Heart right ventricle (tissue), 16 donors: ENCODE results near the gene TSC22D1. TPM values are rescaled to one million over a fixed set of nuclear protein-coding genes. Genes with fewer than 3 reads are reported as not detected.

Experiments
- ATAC-seq, 8 donors: fragments of 200-7000 bp; cut with Tn5 transposase; one replicate each; pipeline ENCODE4 v1.9.1; 2020; ENCODE audit warnings: mild to moderate bottlenecking in 8 of 8, moderate library complexity in 8 of 8, moderate number of reproducible peaks in 1 of 8
- DNase-seq, 2 donors: peaks; one replicate each; pipeline ENCODE4 v3.0.0-alpha.2; 2020
- H3K27ac ChIP-seq, 10 donors: fragments of 200-600 bp; sonication (generic) in 2 of 10; one replicate each; pipeline versions ENCODE4 v1.5.0 to v1.8.0; 2020 to 2022; ENCODE audit warnings: mild to moderate bottlenecking in 3 of 10
- H3K27me3 ChIP-seq, 7 donors: fragments of 200-600 bp; one replicate each; pipeline ENCODE4 v1.8.0; 2021 to 2022; ENCODE audit warnings: mild to moderate bottlenecking in 2 of 7
- H3K36me3 ChIP-seq, 9 donors: fragments of 200-600 bp; sonication (generic) in 1 of 9; one replicate each; pipeline versions ENCODE4 v1.5.0 to v1.8.0; 2020 to 2022; ENCODE audit warnings: mild to moderate bottlenecking in 2 of 9
- H3K4me1 ChIP-seq, 9 donors: fragments of 200-600 bp; sonication (generic) in 1 of 9; one replicate each; pipeline versions ENCODE4 v1.5.0 to v1.8.0; 2020 to 2022; ENCODE audit warnings: mild to moderate bottlenecking in 4 of 9
- H3K4me3 ChIP-seq, 10 donors: fragments of 200-600 bp; sonication (generic) in 2 of 10; one replicate each; pipeline versions ENCODE4 v1.5.0 to v1.8.0; 2020 to 2022; ENCODE audit warnings: mild to moderate bottlenecking in 7 of 10, moderate library complexity in 2 of 10
- H3K9me3 ChIP-seq, 11 donors: fragments of 200-600 bp in 10 of 11; sonication (generic) in 2 of 11; one replicate each; pipeline versions ENCODE4 v1.5.0 to v1.8.0; 2013 to 2022; ENCODE audit warnings: mild to moderate bottlenecking in 2 of 11, control low read depth in 1 of 11, moderate library complexity in 1 of 11
- whole genome bisulfite sequencing, 2 donors: extraction: QIAGEN DNeasy Blood & Tissue Kit; methylation state at CpG; one replicate each; pipeline ENCODE4 v1.1.7; 2013; ENCODE audit warnings: inconsistent platforms in 1 of 2; 5-methylcytosine and 5-hydroxymethylcytosine counted together
- intact Hi-C, 10 donors: fragments of 100-400 bp; cut with DNase I; formaldehyde crosslinking; loops; one replicate each; pipeline versions ENCODE4 v1.11.1 to v1.14.2; 2022
- polyA plus RNA-seq, 2 donors: library from polyadenylated mRNA; stranded (reverse); fragments of 200-250 nt; gene quantifications; one replicate each; pipeline ENCODE4 v1.2.3, GENCODE V29; 2013
- total RNA-seq, 10 donors: library from RNA; stranded (reverse); fragmentation: NEBNext Ultra II Directional in 3 of 10; extraction: Animal tissue kit (Norgen Biotek cat#: 25700) in 3 of 10; gene quantifications; one replicate each; pipeline versions ENCODE4 v1.2.1 to v1.2.4, GENCODE V29; 2021 to 2023
- TF ChIP-seq, protein P1 (sequence below), 9 donors: fragments of 200-600 bp; sonication (generic) in 2 of 9; IDR thresholded peaks; one replicate each; pipeline versions ENCODE4 v1.5.0 to v1.8.0; 2021 to 2022; ENCODE audit warnings: antibody characterized with exemption in 9 of 9, mild to moderate bottlenecking in 5 of 9, moderate library complexity in 1 of 9
- donor health status: Arrhythmogenic right ventricular cardiomyopathy.
- donor health status: ischemic (EF 13 %, LVEDD 7.1; RV severe dilation, severe dysfunction).
- donor health status: healthy with polysubstance abuse.
- donor health status: DM: no; HTN: yes; CAD: no.
- donor health status: DM: no; HTN: no; CAD: no.
- donor health status: ischemic (EF 25% LVEDD 6.9; RV normal size, moderate dysfunction).
- donor health status: ischemic (EF 25% LVEDD 5.7; RV mildly dilated, moderate dysfunction).
- donor health status: healthy.
- donor health status: DM: yes; HTN: yes; CAD: no.
- donor health status: Ischemic cardiomyopathy.
- donor health status: ischemic (EF 35%, LVEDD 5.7; RV mildly dilated, moderate dysfunction).
- donor health status: nonischemic (EF 11% LVEDD 7.7; RV severe dilation, severe dysfunction).
- donor health status: DM: yes; HTN: yes; CAD: no.
- donor health status: PGD.
- donor health status: ischemic (EF 29% LVEDD 5.4; RV normal size, mild dysfunction).
- donor health status: nonischemic (EF 23%, LVEDD 6.1; RV moderate dilation, normal function).

TSC22D1 gene
- total and polyA plus RNA-seq, 12 donors = 48.5 to 200 (median 113) TPM

DNA sequence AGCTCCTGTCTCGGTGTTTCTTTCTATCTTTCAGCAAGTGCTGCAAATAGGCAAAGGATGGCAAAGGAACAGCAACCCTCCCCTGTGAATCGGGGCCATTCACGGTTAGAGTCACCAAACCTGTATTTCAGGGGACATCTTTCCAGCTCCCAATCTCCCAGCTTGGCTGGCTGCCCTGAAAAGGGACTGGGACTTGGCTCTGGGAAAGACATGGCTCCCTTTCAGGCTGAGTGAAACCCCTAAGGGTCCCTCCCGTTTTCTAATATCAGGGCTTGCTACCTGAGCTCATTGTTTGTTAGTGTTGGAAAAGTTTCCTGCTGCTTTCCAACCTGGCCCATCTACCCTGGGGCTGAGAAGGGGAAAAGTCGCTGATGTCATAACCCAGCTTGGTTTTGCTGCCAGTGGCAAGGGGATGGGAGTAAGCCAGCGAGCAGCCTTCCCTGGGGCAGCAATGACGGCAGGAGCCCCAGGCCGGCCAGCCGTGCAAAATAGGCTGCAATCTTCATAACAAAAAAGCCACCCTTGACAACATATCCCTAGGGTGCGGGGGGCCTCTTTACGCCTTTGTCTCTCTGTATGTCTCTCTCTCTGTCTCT is 172.6 kb downstream of the TSC22D1 start:
- intact Hi-C loops = no loop called here
- no peaks in the 10 kb centered on the region for H3K36me3 ChIP-seq
- TF ChIP-seq, protein P1, sequence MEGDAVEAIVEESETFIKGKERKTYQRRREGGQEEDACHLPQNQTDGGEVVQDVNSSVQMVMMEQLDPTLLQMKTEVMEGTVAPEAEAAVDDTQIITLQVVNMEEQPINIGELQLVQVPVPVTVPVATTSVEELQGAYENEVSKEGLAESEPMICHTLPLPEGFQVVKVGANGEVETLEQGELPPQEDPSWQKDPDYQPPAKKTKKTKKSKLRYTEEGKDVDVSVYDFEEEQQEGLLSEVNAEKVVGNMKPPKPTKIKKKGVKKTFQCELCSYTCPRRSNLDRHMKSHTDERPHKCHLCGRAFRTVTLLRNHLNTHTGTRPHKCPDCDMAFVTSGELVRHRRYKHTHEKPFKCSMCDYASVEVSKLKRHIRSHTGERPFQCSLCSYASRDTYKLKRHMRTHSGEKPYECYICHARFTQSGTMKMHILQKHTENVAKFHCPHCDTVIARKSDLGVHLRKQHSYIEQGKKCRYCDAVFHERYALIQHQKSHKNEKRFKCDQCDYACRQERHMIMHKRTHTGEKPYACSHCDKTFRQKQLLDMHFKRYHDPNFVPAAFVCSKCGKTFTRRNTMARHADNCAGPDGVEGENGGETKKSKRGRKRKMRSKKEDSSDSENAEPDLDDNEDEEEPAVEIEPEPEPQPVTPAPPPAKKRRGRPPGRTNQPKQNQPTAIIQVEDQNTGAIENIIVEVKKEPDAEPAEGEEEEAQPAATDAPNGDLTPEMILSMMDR (IDR thresholded peaks at IDR 0.05) = no peak
- H3K4me1 ChIP-seq = peaks cover 0 to 8% (median 0%) of the 10 kb centered on the region in 9 donors
- DNase-seq = no peak
- WGBS, 2 donors = 61 to 67% methylated on average over 11 of the region's 11 CpGs
- H3K9me3 ChIP-seq = no peaks in the 10 kb centered on the region
- no peaks in the 10 kb centered on the region for H3K27me3 ChIP-seq
- no peak overlapping the region for H3K27ac ChIP-seq
- H3K4me3 ChIP-seq = no peak overlapping the region
- ATAC-seq = peak in 1 of 8 donors; percentile 12

DNA sequence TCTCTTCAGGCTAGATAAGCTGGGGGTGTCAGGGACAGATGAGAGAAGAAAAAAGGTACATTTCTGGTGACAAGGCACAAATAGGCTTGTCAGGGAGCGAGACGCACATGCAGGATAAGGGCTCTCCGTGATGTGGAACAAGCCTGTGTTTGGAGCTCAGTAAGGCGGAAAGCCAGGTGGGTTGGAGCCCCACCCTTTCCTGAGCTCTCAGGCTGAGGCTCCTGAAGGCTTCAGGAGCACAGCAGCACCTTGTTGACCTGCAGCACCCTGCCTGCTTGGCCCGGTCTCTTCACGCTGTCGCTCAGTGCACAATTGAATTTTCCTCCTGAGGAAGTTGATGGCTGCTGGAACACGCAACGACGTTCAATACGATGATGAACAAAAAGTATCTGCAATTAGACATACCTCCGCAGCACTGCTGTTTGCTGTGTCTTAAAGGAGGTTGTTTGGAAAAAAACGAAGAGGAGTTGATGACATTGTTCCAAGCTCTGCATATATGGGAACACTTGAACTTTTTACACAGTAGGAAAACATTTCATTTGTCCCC is 173.2 kb downstream of the TSC22D1 start:
- no peaks in the 10 kb centered on the region for H3K27me3 ChIP-seq
- peaks cover 0 to 8% (median 0%) of the 10 kb centered on the region in 9 donors for H3K4me1 ChIP-seq
- no peak for DNase-seq
- WGBS, 2 donors = 80% methylated on average over 13 of the region's 13 CpGs
- H3K27ac ChIP-seq = no peak overlapping the region
- TF ChIP-seq, protein P1 (IDR thresholded peaks at IDR 0.05) = no peak
- no peak for ATAC-seq
- intact Hi-C loops = no loop called here
- H3K4me3 ChIP-seq = no peak overlapping the region
- H3K9me3 ChIP-seq = no peaks in the 10 kb centered on the region
- H3K36me3 ChIP-seq = no peaks in the 10 kb centered on the region

DNA sequence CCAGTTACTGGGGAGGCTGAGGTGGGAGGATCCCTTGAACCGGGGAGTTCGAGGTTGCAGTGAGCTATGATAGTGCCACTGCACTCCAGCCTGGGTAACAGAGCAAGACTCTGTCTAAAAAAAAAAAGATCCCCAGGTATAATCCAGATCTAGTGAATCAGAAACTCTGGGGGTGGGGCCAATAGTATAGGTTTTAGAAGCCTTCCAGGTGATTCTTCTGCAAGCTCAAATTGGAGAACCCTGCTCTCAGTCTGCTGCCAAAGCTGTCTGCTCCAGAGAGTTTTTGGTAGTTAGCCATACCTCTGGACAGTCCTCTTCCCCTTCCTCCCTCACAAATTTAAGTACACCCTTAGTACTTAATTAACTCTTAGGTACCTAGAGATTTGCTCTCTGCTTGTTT is 174.6 kb downstream of the TSC22D1 start:
- H3K4me1 ChIP-seq = peaks cover 0 to 13% (median 6%) of the 10 kb centered on the region in 9 donors
- H3K27me3 ChIP-seq = no peaks in the 10 kb centered on the region
- DNase-seq (no peak), ATAC-seq (no peak)
- intact Hi-C loops = no loop called here
- TF ChIP-seq, protein P1 (IDR thresholded peaks at IDR 0.05) = no peak
- no peaks in the 10 kb centered on the region for H3K9me3 ChIP-seq
- H3K36me3 ChIP-seq = no peaks in the 10 kb centered on the region
- no peak overlapping the region for H3K27ac ChIP-seq
- H3K4me3 ChIP-seq = no peak overlapping the region
- WGBS, 2 donors = 54 to 80% methylated on average over 2 of the region's 2 CpGs

- TF ChIP-seq, protein P1 (IDR thresholded peaks at IDR 0.05) = no peak
- Histone ChIP-seq H3K4me3 (no peak overlapping the region), H3K27ac (no peak overlapping the region), H3K27me3 (no peaks in the 10 kb centered on the region), H3K9me3 (no peaks in the 10 kb centered on the region), H3K36me3 (no peaks in the 10 kb centered on the region), H3K4me1 (peaks cover 0 to 15% (median 6%) of the 10 kb centered on the region in 9 donors)
- intact Hi-C loops = no loop called here
- ATAC-seq = no peak
- no peak for DNase-seq
These were observed 175.4 kb downstream of the TSC22D1 start for GRCh38 chr13:44400736-44401135.
